Liver (tissue), 9 donors: Measurements from ENCODE around the gene CLEC18A. TPM values are rescaled to one million over a fixed set of nuclear protein-coding genes. Genes with fewer than 3 reads are reported as not detected.

Experiments
- DNase-seq: peaks from one replicate; pipeline ENCODE4 v3.0.0-alpha.2; 2017; ENCODE audit warnings: low spot score
- H3K27ac ChIP-seq, 2 donors: one replicate each; pipeline ENCODE4 v1.7.0; 2013; ENCODE audit warnings: inconsistent platforms in 2 of 2, low read length in 2 of 2, control low read depth in 1 of 2, low read depth in 1 of 2, mild to moderate bottlenecking in 1 of 2
- H3K27me3 ChIP-seq, 4 donors: one replicate each; pipeline versions ENCODE4 v1.6.1 to v1.7.0; 2013; ENCODE audit warnings: low read length in 3 of 4, inconsistent platforms in 1 of 4, mild to moderate bottlenecking in 1 of 4, moderate library complexity in 1 of 4; ENCODE audit not compliant: control insufficient read depth in 4 of 4, insufficient read depth in 4 of 4
- H3K36me3 ChIP-seq, 4 donors: one replicate each; pipeline versions ENCODE4 v1.6.1 to v1.7.0; 2013; ENCODE audit warnings: low read length in 3 of 4, mild to moderate bottlenecking in 3 of 4, low read depth in 1 of 4, moderate library complexity in 1 of 4; ENCODE audit not compliant: control insufficient read depth in 4 of 4, insufficient read depth in 3 of 4
- H3K4me1 ChIP-seq, 4 donors: one replicate each; pipeline versions ENCODE4 v1.6.1 to v1.7.0; 2013; ENCODE audit warnings: low read length in 3 of 4, mild to moderate bottlenecking in 3 of 4, moderate library complexity in 1 of 4; ENCODE audit not compliant: control insufficient read depth in 4 of 4, insufficient read depth in 4 of 4
- H3K4me3 ChIP-seq, 3 donors: one replicate each; pipeline versions ENCODE4 v1.6.1 to v1.7.0; 2013; ENCODE audit warnings: low read length in 3 of 3, control low read depth in 1 of 3, low read depth in 1 of 3, mild to moderate bottlenecking in 1 of 3
- H3K9ac ChIP-seq, 2 donors: one replicate each; pipeline ENCODE4 v1.7.0; 2013; ENCODE audit warnings: low read length in 2 of 2, mild to moderate bottlenecking in 2 of 2, moderate library complexity in 2 of 2, control low read depth in 1 of 2, low read depth in 1 of 2
- H3K9me3 ChIP-seq, 4 donors: one replicate each; pipeline versions ENCODE4 v1.6.1 to v1.7.0; 2013; ENCODE audit warnings: low read length in 3 of 4; ENCODE audit not compliant: control insufficient read depth in 4 of 4
- ATF3 ChIP-seq: IDR thresholded peaks from 2 replicates; pipeline ENCODE4 v1.6.1; 2016; ENCODE audit warnings: antibody characterized with exemption
- CTCF ChIP-seq: fragments of 150-350 bp; IDR thresholded peaks from 2 replicates; pipeline ENCODE4 v1.5.1; 2017; ENCODE audit warnings: improper control_type of control experiment, low read depth, low read length; ENCODE audit not compliant: missing input control
- EGR1 ChIP-seq, 2 donors: IDR thresholded peaks; 2 replicates each; pipeline ENCODE4 v1.6.1; 2016 to 2018; ENCODE audit warnings: antibody characterized with exemption in 2 of 2, low read depth in 2 of 2
- FOXA1 ChIP-seq: IDR thresholded peaks from 2 replicates; pipeline ENCODE4 v1.6.1; 2016; ENCODE audit warnings: antibody characterized with exemption
- FOXA2 ChIP-seq: IDR thresholded peaks from 2 replicates; pipeline ENCODE4 v1.6.1; 2016; ENCODE audit warnings: antibody characterized with exemption
- GABPA ChIP-seq, 2 donors: IDR thresholded peaks in 1 of 2; conservative IDR thresholded peaks in 1 of 2; 2 replicates each; pipeline ENCODE4 v1.6.1; 2016; ENCODE audit warnings: antibody characterized with exemption in 2 of 2, mild to moderate bottlenecking in 1 of 2, moderate library complexity in 1 of 2
- HNF4G ChIP-seq: IDR thresholded peaks from 2 replicates; pipeline ENCODE4 v1.6.1; 2016; ENCODE audit warnings: antibody characterized with exemption
- JUND ChIP-seq, 2 donors: IDR thresholded peaks; 2 replicates each; pipeline ENCODE4 v1.6.1; 2016; ENCODE audit warnings: antibody characterized with exemption in 2 of 2
- MAX ChIP-seq: IDR thresholded peaks from 2 replicates; pipeline ENCODE4 v1.6.1; 2016; ENCODE audit warnings: antibody characterized with exemption
- NR2F2 ChIP-seq: IDR thresholded peaks from 2 replicates; pipeline ENCODE4 v1.6.1; 2016; ENCODE audit warnings: antibody characterized with exemption
- RAD21 ChIP-seq, 2 donors: IDR thresholded peaks; 2 replicates each; pipeline ENCODE4 v1.6.1; 2016; ENCODE audit warnings: antibody characterized with exemption in 2 of 2, mild to moderate bottlenecking in 2 of 2
- REST ChIP-seq: IDR thresholded peaks from 2 replicates; pipeline ENCODE4 v1.6.1; 2016; ENCODE audit warnings: antibody characterized with exemption, mild to moderate bottlenecking
- RXRA ChIP-seq, 2 donors: IDR thresholded peaks; 2 replicates each; pipeline ENCODE4 v1.6.1; 2017 to 2018; ENCODE audit warnings: antibody characterized with exemption in 2 of 2, mild to moderate bottlenecking in 1 of 2
- SP1 ChIP-seq: IDR thresholded peaks from 2 replicates; pipeline ENCODE4 v1.6.1; 2018; ENCODE audit warnings: antibody characterized with exemption, mild to moderate bottlenecking
- TAF1 ChIP-seq: conservative IDR thresholded peaks from 2 replicates; pipeline ENCODE4 v1.6.1; 2016; ENCODE audit warnings: antibody characterized with exemption, mild to moderate bottlenecking
- YY1 ChIP-seq: IDR thresholded peaks from 2 replicates; pipeline ENCODE4 v1.6.1; 2016; ENCODE audit warnings: antibody characterized with exemption, mild to moderate bottlenecking
- ZBTB33 ChIP-seq: IDR thresholded peaks from 2 replicates; pipeline ENCODE4 v1.6.1; 2016; ENCODE audit warnings: antibody characterized with exemption
- WGBS: extraction: QIAGEN DNeasy Blood & Tissue Kit; methylation state at CpG from one replicate; pipeline ENCODE4 v1.1.7; 2013; 5-methylcytosine and 5-hydroxymethylcytosine counted together
- polyA plus RNA-seq, 2 donors: library from polyadenylated mRNA; stranded (reverse) in 1 of 2; unstranded in 1 of 2; fragments of 200-250 nt in 1 of 2; fragments of >200 nt in 1 of 2; fragmentation: Nextera tagmentation in 1 of 2; extraction: Ambion mirVana in 1 of 2; gene quantifications; one replicate each; pipeline versions ENCODE4 v1.2.1 to v1.2.3, GENCODE V29; 2013 to 2015
- total RNA-seq, 2 donors: library from RNA; depleted of rRNA; stranded (reverse); fragments of >200 nt; gene quantifications; one replicate each; pipeline ENCODE4 v1.2.3, GENCODE V29; 2014
- donor health status: healthy.
- donor health status: healthy.
- donor health status: healthy.
- donor health status: healthy.
- donor health status: healthy.

The CLEC18A gene
- total and polyA plus RNA-seq, 4 donors, result 0.05 to 1.0 (median 0.24) TPM

GRCh38 chr16:69926241-69926640 lies 24.9 kb upstream of the CLEC18A start:
- no peak for TF ChIP-seq ATF3
- no peak for TF ChIP-seq HNF4G
- TF ChIP-seq JUND (IDR thresholded peaks at IDR 0.05), result no peak
- no peak for TF ChIP-seq NR2F2
- no peak for TF ChIP-seq SP1
- TF ChIP-seq REST, result no peak
- no peak for TF ChIP-seq RAD21 (IDR thresholded peaks at IDR 0.05)
- no peak for TF ChIP-seq FOXA1
- TF ChIP-seq RXRA (IDR thresholded peaks at IDR 0.05), result no peak
- TF ChIP-seq ZBTB33, result no peak
- Histone ChIP-seq H3K9me3 (no peaks in the 10 kb centered on the region), H3K36me3 (peaks cover 0 to 16% (median 2%) of the 10 kb centered on the region in 4 donors), H3K9ac (no peak overlapping the region), H3K27me3 (no peaks in the 10 kb centered on the region), H3K27ac (no peak overlapping the region), H3K4me3 (no peak overlapping the region), H3K4me1 (no peaks in the 10 kb centered on the region)
- WGBS, result 90% methylated on average over 8 of the region's 8 CpGs
- no peak for DNase-seq

GRCh38 chr16:69927056-69927757 lies 23.9 kb upstream of the CLEC18A start:
- Histone ChIP-seq H3K9ac (no peak overlapping the region), H3K36me3 (peaks cover 1 to 21% (median 5%) of the 10 kb centered on the region in 4 donors)
- TF ChIP-seq CTCF (no peak), RAD21 (IDR thresholded peaks at IDR 0.05) (no peak), JUND (IDR thresholded peaks at IDR 0.05) (no peak), RXRA (IDR thresholded peaks at IDR 0.05) (no peak), EGR1 (IDR thresholded peaks at IDR 0.05; ENCODE audit: low read depth in 2 of 2) (no peak), MAX (no peak), SP1 (no peak), FOXA2 (no peak), ZBTB33 (no peak), REST (no peak), HNF4G (no peak), YY1 (no peak), NR2F2 (no peak), FOXA1 (no peak), GABPA (IDR thresholded peaks at IDR 0.05 in 1 of 2, conservative IDR thresholded peaks at IDR 0.05 in 1 of 2) (no peak), TAF1 (no peak)

More at GRCh38 chr16:69927056-69927757, 23.9 kb upstream of the CLEC18A start:
- H3K4me1 ChIP-seq, result no peaks in the 10 kb centered on the region
- no peaks in the 10 kb centered on the region for H3K9me3 ChIP-seq
- H3K27ac ChIP-seq, result no peak overlapping the region
- H3K4me3 ChIP-seq, result no peak overlapping the region
- no peak for DNase-seq
- no peaks in the 10 kb centered on the region for H3K27me3 ChIP-seq
- WGBS, result 89% methylated on average over 17 of the region's 17 CpGs
